Endothelial cell of umbilical vein (primary cell): ENCODE results near the gene SEPTIN11. TPM values are rescaled to one million over a fixed set of nuclear protein-coding genes. Genes with fewer than 3 reads are reported as not detected.

Experiments
- BruUV-seq: library from RNA; stranded (reverse); fragments of 400-500 nt; replicated peaks from 2 replicates; lab custom pipeline; 2021; lab: Mats Ljungman, UMichigan
- CTCF ChIA-PET: fragments of 300-600, 350-600 bp; sonication (Branson Sonifier 250); formaldehyde crosslinking; loops from one replicate; lab custom pipeline; 2021; ENCODE audit warnings: antibody characterized with exemption, inconsistent platforms; lab: Charles Lee
- POLR2A ChIA-PET: fragments of 300-600, 350-600 bp; sonication (Branson Sonifier 250); formaldehyde crosslinking; loops from one replicate; lab custom pipeline; 2021; ENCODE audit warnings: antibody characterized with exemption, inconsistent platforms; lab: Charles Lee
- DNase-seq: peaks from one replicate; pipeline ENCODE4 v3.0.0-alpha.2; 2011; ENCODE audit warnings: low read depth, low spot score
- FAIRE-seq: peaks from 2 replicates; lab custom pipeline; 2011; peaks lifted over from hg19 to GRCh38; lab: Jason Lieb, UNC
- H2AFZ ChIP-seq: 2 replicates; pipeline ENCODE4 v1.6.0; 2012; ENCODE audit warnings: low read depth, low read length, control low read depth, inconsistent platforms
- H3K27ac ChIP-seq: 2 replicates; pipeline ENCODE4 v1.5.1; 2011; ENCODE audit warnings: low read depth, mild to moderate bottlenecking, control low read depth, low read length, moderate library complexity; ENCODE audit not compliant: insufficient read depth
- H3K27me3 ChIP-seq, 2 experiments: 2 replicates each; pipeline versions ENCODE4 v1.6.0 to v1.6.1; 2011; ENCODE audit warnings: low read length in 2 of 2, mixed read lengths in 1 of 2; ENCODE audit not compliant: control insufficient read depth in 2 of 2, insufficient read depth in 2 of 2
- H3K36me3 ChIP-seq, 2 experiments: 2 replicates in 1 of 2; 3 replicates in 1 of 2; pipeline ENCODE4 v1.5.1; 2011; ENCODE audit warnings: low read length in 2 of 2, mild to moderate bottlenecking in 1 of 2, moderate library complexity in 1 of 2; ENCODE audit not compliant: control insufficient read depth in 2 of 2, insufficient read depth in 2 of 2; ENCODE audit errors: extremely low read depth in 1 of 2
- H3K4me1 ChIP-seq: 3 replicates; pipeline ENCODE4 v1.5.1; 2011; ENCODE audit warnings: mild to moderate bottlenecking, low read length; ENCODE audit not compliant: control insufficient read depth, insufficient read depth; ENCODE audit errors: extremely low read depth
- H3K4me2 ChIP-seq: 2 replicates; pipeline ENCODE4 v1.6.1; 2011; ENCODE audit warnings: low read length, control low read depth, mixed read lengths; ENCODE audit not compliant: insufficient read depth
- H3K4me3 ChIP-seq, 3 experiments: fragments of 200-600 bp in 1 of 3; sonication (generic), shearing (Covaris generic) in 1 of 3; replicated peaks in 1 of 3; 2 replicates each; pipeline ENCODE4 v1.5.1; 2011 to 2016; ENCODE audit warnings: control low read depth in 3 of 3, low read length in 3 of 3, mild to moderate bottlenecking in 2 of 3, inconsistent platforms in 1 of 3, low read depth in 1 of 3, moderate library complexity in 1 of 3; ENCODE audit not compliant: insufficient read depth in 1 of 3
- H3K79me2 ChIP-seq: 2 replicates; pipeline ENCODE4 v1.6.0; 2012; ENCODE audit warnings: low read length, inconsistent platforms; ENCODE audit not compliant: control insufficient read depth, insufficient read depth
- H3K9ac ChIP-seq: replicated peaks from 2 replicates; pipeline ENCODE3; 2011; ENCODE audit warnings: low read length, control low read depth; ENCODE audit not compliant: insufficient read depth; ENCODE audit errors: extremely low read depth
- H3K9me1 ChIP-seq: replicated peaks from 3 replicates; pipeline ENCODE4 v1.6.0; 2011; ENCODE audit warnings: mild to moderate bottlenecking, low read length; ENCODE audit not compliant: control insufficient read depth, insufficient read depth; ENCODE audit errors: extremely low read depth
- H3K9me3 ChIP-seq: replicated peaks from 2 replicates; pipeline ENCODE4 v1.5.1; 2012; ENCODE audit warnings: low read length, inconsistent platforms; ENCODE audit not compliant: control insufficient read depth, insufficient read depth
- H4K20me1 ChIP-seq: replicated peaks from 2 replicates; pipeline ENCODE3; 2011; ENCODE audit warnings: mild to moderate bottlenecking, low read length; ENCODE audit not compliant: control insufficient read depth, insufficient read depth; ENCODE audit errors: extremely low read depth
- CTCF ChIP-seq, 2 donors: IDR thresholded peaks; 1 replicate in 1 of 2; 2 replicates in 1 of 2; pipeline ENCODE4 v1.5.1; 2011; ENCODE audit warnings: low read length in 2 of 2, mild to moderate bottlenecking in 2 of 2, moderate library complexity in 2 of 2, control low read depth in 1 of 2, inconsistent platforms in 1 of 2, low read depth in 1 of 2; ENCODE audit not compliant: insufficient read depth in 1 of 2; ENCODE audit errors: extremely low read depth in 1 of 2
- EZH2 ChIP-seq: IDR thresholded peaks from 2 replicates; pipeline ENCODE4 v1.6.1; 2012; ENCODE audit warnings: borderline replicate concordance, low read depth, mild to moderate bottlenecking, moderate library complexity, low read length, inconsistent platforms; ENCODE audit not compliant: severe bottlenecking
- FOS ChIP-seq: IDR thresholded peaks from 2 replicates; pipeline ENCODE4 v1.6.1; 2011; ENCODE audit warnings: mild to moderate bottlenecking, low read length, moderate library complexity, borderline replicate concordance; ENCODE audit not compliant: insufficient read depth
- GATA2 ChIP-seq: IDR thresholded peaks from 2 replicates; pipeline ENCODE4 v1.7.0; 2011; ENCODE audit warnings: low read depth, mild to moderate bottlenecking, moderate library complexity, mixed read lengths, low read length; ENCODE audit not compliant: insufficient read length, insufficient read depth
- JUN ChIP-seq: IDR thresholded peaks from 2 replicates; pipeline ENCODE4 v1.6.1; 2011; ENCODE audit warnings: borderline replicate concordance, low read depth; ENCODE audit not compliant: insufficient read length, insufficient read depth
- MAX ChIP-seq: IDR thresholded peaks from 2 replicates; pipeline ENCODE4 v1.6.1; 2011; ENCODE audit not compliant: insufficient read depth, insufficient read length
- MYC ChIP-seq: IDR thresholded peaks from one replicate; pipeline ENCODE4 v1.6.1; 2011; ENCODE audit warnings: mild to moderate bottlenecking, low read depth, low read length
- POLR2A ChIP-seq: IDR thresholded peaks from 2 replicates; pipeline ENCODE4 v1.6.1; 2012; ENCODE audit warnings: low read depth, mild to moderate bottlenecking, control low read depth, low read length
- POLR2AphosphoS5 ChIP-seq: IDR thresholded peaks from 2 replicates; pipeline ENCODE4 v1.6.1; 2012; ENCODE audit warnings: low read depth, mild to moderate bottlenecking, control low read depth, low read length, moderate library complexity; ENCODE audit not compliant: insufficient read depth
- dilution Hi-C: fragments of 300-500 bp; cut with MboI; formaldehyde crosslinking; loops from one replicate; pipeline ENCODE4 v1.15.0; 2019; ENCODE audit warnings: low sequenced_read_pairs; ENCODE audit not compliant: extremely low pct_ligation_motif_present
- intact Hi-C: fragments of 100-400 bp; cut with micrococcal nuclease; formaldehyde crosslinking; loops from one replicate; pipeline ENCODE4 v1.10.0; 2022
- polyA plus RNA-seq, 4 experiments: library from polyadenylated mRNA; depleted of rRNA in 3 of 4; stranded (reverse) in 3 of 4; unstranded in 1 of 4; fragments of >200 nt; gene quantifications; 2 replicates each; pipeline versions ENCODE4 v1.2.1 to v1.2.3, GENCODE V29; 2011 to 2012; ENCODE audit warnings: missing spikeins in 1 of 4
- total RNA-seq: library from RNA; stranded (reverse); gene quantifications from 2 replicates; pipeline ENCODE4 v1.2.3, GENCODE V29; 2021

Gene SEPTIN11
- total and polyA plus RNA-seq, 2 donors (not counting 3 experiments of a cell fraction or from before 2014, with no cell fraction given), result 69.4 to 202 TPM

- Histone ChIP-seq H3K9ac (no peak overlapping the region), H3K79me2 (peaks cover 70% of the 10 kb centered on the region), H4K20me1 (no peaks in the 10 kb centered on the region), H3K9me3 (no peaks in the 10 kb centered on the region), H3K27me3 (no peaks in the 10 kb centered on the region), H3K27ac (peak overlapping the region; percentile 65), H3K4me1 (peaks cover 40% of the 10 kb centered on the region), H3K4me2 (peak overlapping the region; percentile 70), H3K36me3 (no peaks in the 10 kb centered on the region), H3K4me3 (peak overlapping the region in 1 of 3 experiments; percentile 1), H2AFZ (no peak overlapping the region), H3K9me1 (no peaks in the 10 kb centered on the region)
- FAIRE-seq (no peak), DNase-seq (peak; percentile 77)
- CTCF ChIA-PET, result interaction anchor here (0.7 to 1.0 kb wide), 2 partner anchors 17 to 60 kb away, joined by 3 read pairs; no protein-coding TSS in a partner anchor
- POLR2A ChIA-PET, result no interaction called here
- no TSS peak for BruUV-seq
- TF ChIP-seq GATA2, result no peak
- peak; percentile 31 for TF ChIP-seq FOS
- TF ChIP-seq POLR2A, result no peak
- TF ChIP-seq POLR2AphosphoS5, result no peak
- no peak for TF ChIP-seq MYC
- no peak for TF ChIP-seq JUN
- TF ChIP-seq EZH2, result no peak
- TF ChIP-seq MAX, result peak; percentile 60
- TF ChIP-seq CTCF (IDR thresholded peaks at IDR 0.05; ENCODE audit: extremely low read depth in 1 of 2, insufficient read depth in 1 of 2, low read depth in 1 of 2, low read length in 2 of 2), result no peak
- intact Hi-C loops (loop anchor here (1.0 to 5.0 kb wide), 7 partner anchors 18 to 473 kb away; no protein-coding TSS in a partner anchor), dilution Hi-C loops (no loop called here)
Measured at GRCh38 chr4:76984788-76985211, 35.2 kb downstream of the SEPTIN11 start.
